GM18909 (cell line): ENCODE results near the gene SMOC1.

ENCODE experiments used
- ATAC-seq: cut with Tn5 transposase; IDR thresholded peaks from one replicate; pipeline ENCODE4 v1.9.1; 2021; ENCODE audit warnings: mild to moderate bottlenecking; ENCODE audit not compliant: unreplicated experiment, poor library complexity

SMOC1 gene

GRCh38 chr14:70067810-70068209 lies 188.6 kb downstream of the SMOC1 start:
- ATAC-seq, result no peak

DNA sequence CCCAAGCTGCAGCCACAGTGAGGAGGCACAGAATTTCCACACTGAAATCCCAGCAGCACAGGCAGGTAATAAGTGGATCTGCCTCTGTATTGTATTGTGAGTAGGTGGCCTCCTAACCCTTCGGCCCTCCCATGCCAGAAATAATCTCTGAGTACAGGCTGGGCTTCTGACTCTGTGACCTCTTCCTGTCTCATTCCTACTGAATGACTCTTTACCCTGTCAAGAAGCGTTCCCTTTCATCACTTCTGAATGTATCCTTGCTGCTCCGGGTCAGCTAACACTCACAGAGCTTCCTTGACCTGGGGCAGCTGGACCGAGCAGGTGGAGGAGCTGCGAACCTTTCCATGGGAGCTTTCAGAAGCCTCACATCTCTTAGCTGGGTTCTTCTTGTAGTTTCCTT lies 190.0 kb downstream of the SMOC1 start:
- no peak for ATAC-seq

DNA sequence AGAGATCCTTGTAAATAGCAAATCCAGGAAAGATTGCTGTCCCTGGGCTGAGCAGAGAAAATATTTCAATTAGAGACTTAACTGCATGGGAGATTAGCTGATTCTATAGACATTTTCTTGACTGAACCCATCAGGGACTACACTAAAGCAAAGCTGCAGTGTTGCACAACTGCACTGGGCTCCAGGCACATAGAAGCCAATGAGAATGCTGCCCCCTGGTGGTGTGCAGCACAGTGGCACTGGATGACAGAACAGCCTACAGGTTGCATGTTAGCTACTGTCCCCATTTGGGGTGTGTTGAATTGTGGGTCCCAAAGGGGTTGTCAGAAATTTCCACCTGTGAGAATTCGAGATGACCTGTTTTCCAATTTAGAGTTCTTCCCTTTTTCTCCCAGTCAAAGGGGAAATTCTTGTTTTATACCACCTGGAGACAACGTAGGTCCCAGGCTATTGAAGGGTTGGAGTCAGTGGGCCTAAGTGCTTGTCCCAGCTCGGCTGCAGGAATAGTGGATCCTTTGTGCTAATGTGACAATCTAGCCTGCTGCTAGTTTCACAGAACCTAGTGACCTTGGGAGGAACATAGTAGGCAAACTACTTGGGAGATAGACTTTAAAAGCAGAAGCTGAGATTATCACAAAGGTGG lies 194.8 kb downstream of the SMOC1 start:
- ATAC-seq, result no peak

- no peak for ATAC-seq
Measured at GRCh38 chr14:70077005-70077404, 197.8 kb downstream of the SMOC1 start.

DNA sequence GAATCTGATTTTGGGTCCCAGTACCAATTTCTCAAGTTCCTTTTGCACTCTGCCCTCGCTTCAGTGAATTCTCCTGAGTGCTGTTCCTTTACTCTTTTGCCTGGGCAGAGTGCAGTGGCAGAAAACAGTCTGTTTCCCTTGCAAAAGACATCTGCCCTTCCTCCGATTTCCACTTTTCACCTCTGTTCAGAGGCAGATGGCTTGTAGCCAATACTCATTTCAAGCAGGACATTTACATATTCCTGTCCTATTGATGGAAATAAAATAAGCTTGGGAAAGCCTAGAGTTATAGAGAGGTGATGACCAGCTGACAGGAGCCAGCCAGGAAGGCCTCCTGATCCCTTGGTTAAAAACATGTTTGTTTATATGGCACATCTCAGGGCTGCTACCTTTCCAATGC lies 198.5 kb downstream of the SMOC1 start:
- no peak for ATAC-seq

DNA sequence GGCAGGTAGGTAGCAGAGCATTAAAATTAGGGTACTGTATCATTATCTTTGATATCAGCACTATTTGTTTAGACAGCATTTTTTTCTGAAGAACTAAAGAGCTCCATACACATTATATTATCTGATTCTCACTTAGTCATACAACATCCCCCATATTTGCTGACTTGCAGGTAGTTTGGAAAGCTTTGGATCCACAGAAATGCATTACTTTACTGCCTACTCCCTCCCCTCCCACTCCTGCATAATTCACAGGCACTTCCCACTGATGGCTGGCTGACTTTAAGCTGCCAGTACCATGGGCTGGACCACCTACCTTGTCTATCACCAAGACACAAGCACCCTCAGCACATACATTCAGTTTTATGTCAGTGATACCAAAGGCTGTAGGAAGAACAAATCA lies 199.1 kb downstream of the SMOC1 start:
- ATAC-seq, result no peak

GRCh38 chr14:70080076-70080475 lies 200.9 kb downstream of the SMOC1 start:
- no peak for ATAC-seq
